HG03354 (cell line): Measurements from ENCODE around the gene CBY2.
"Not testable (repeated sequence)": the region's sequence is repeated elsewhere in the genome, so short reads cannot be mapped to it uniquely, and the experiment has no call there.

Experiments used
- ATAC-seq: cut with Tn5 transposase; IDR thresholded peaks from one replicate; pipeline ENCODE4 v1.9.1; 2021; ENCODE audit warnings: mild to moderate bottlenecking; ENCODE audit not compliant: unreplicated experiment, poor library complexity, severe bottlenecking

The CBY2 gene, protein sequence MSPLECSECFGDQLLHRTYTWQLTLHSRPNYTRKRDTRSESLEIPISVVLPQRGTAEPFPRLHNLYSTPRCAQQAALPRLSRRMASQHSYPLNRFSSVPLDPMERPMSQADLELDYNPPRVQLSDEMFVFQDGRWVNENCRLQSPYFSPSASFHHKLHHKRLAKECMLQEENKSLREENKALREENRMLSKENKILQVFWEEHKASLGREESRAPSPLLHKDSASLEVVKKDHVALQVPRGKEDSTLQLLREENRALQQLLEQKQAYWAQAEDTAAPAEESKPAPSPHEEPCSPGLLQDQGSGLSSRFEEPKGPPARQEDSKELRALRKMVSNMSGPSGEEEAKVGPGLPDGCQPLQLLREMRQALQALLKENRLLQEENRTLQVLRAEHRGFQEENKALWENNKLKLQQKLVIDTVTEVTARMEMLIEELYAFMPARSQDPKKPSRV

GRCh38 chr13:45702088-45702487 lies at the start of gene CBY2:
CBY2 (plus strand) TSS chr13:45702320; CDS start chr13:45702391, 71 bp downstream.
- no peak for ATAC-seq

DNA sequence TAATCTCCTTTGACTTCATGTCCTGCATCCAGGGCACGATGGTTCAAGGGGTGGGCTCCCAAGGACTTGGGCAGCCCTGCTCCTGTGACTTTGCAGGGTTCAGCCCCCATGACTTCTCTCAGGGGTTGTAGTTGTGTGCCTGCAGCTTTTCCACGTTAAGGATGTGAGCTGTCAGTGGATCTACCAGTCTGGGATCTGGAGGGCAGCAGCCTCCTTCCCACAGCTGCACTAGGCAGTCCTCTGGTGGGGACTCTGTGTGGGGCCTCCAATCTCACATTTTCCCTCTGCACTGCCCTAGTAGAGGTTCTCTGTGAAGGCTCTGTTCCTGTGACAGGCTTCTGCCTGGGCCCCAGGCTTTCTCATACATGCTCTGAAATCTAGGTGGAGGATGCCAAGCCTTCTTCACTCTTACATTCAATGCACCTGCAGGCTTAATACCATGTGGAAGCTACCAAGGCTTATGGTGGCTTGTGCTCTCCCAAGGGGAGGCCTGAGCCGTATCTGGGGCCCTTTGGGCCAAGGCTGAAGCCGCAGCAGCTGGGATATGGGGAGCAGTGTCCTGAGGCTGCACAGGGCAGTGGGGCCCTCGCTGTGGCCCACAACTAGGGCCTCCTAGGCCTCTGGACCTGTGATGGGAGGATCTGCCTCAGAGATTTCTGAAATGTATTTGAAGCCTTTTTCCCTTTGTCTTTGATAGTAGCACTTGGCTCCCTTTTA lies 47.3 kb upstream of the CBY2 start:
- ATAC-seq: no peak

- ATAC-seq: no peak
Observed at GRCh38 chr13:45658586-45659235, 43.4 kb upstream of the CBY2 start.

- ATAC-seq: no peak
Observed at GRCh38 chr13:45659536-45659935, 42.6 kb upstream of the CBY2 start.

DNA sequence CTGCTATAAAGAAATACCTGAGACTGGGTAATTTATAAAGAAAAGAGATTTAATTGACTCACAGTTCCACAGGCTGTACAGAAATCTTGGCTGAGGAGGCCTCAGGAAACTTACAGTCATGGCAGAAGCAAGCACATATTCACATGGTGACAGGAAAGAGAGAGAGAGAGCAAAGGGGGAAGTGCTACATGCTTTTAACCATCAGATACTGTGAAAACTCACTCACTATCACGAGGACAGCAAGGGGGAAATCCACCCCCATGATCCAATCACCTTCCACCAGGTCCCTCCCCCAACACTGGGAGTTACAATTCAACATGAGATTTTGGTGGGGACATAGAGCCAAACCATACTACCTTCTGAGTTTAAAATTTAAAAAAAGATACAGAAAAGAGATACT lies 41.7 kb upstream of the CBY2 start:
- not testable (repeated sequence) for ATAC-seq

DNA sequence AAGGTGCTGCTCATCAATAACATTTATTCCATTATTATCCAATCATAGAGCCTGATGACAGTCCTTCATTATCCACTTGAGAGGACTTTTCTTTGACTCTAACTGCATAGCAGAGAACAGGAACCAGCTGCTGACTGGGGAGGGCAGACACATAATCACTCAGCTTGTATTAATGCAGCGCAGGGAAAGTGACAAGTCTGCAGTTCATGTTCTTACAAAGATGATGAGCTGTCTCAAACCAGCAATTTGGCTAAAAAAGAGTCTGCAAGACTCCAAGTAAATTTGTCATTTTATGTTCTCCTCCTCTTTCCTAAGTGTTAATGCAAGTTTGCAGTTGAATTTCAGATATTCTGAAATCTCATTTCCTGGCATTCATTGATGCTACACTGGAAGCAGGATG lies 40.0 kb upstream of the CBY2 start:
- no peak for ATAC-seq

DNA sequence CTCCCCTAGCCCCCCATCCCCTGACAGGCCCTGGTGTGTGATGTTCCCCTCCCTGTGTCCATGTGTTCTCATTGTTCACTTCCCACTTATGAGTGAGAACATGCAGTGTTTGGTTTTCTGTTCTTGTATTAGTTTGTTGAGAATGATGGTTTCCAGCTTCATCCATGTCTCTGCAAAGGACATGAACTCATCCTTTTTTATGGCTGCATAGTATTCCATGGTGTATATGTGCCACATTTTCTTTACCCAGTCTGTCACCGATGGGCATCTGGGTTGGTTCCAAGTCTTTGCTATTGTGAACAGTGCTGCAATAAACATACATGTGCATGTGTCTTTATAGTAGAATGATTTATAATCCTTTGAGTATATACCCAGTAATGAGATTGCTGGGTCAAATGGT lies 39.2 kb upstream of the CBY2 start:
- ATAC-seq: not testable (repeated sequence)

GRCh38 chr13:45669626-45670025 lies 32.5 kb upstream of the CBY2 start:
- ATAC-seq: not testable (repeated sequence)

GRCh38 chr13:45670189-45670885 lies 31.8 kb upstream of the CBY2 start:
- ATAC-seq: no peak

DNA sequence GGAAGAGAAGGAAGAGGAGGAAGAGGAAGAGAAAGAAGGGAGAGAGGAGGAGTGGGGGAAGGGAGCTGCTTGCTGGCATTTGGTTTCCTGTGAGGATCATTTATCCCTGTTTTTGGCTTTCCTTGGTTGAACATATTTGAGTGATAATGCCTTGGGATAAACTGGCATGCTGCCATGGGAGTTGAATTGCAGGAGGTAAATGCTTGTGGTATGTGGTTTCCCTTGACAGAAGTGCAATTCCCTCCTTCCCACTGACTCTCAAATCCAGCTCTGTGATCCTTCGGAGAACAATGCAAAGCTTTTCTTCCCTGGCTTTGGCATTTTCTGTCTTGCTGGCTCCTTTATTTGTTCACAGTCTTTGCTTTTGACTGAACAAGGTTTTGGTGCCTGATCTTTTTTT lies 27.2 kb upstream of the CBY2 start:
- no peak for ATAC-seq

DNA sequence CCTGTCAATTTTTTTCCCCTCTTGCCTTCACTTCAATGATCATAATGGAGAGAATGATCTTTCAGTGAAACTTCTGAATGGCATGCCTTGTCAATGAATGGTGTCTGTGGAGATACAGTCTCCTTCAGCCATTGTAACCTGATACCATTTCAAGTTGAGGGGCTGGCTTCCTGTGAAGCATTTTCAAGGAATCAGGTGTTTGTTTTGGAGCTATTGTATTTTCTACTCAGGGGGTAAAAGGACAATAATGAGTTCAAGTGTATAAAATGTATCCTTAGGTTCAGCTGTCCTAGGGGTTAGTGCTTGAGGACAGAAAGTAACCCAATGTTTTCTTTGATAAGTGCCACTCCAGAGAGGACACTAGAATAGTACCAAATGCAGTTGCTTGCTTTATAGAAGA lies 23.8 kb upstream of the CBY2 start:
- no peak for ATAC-seq

DNA sequence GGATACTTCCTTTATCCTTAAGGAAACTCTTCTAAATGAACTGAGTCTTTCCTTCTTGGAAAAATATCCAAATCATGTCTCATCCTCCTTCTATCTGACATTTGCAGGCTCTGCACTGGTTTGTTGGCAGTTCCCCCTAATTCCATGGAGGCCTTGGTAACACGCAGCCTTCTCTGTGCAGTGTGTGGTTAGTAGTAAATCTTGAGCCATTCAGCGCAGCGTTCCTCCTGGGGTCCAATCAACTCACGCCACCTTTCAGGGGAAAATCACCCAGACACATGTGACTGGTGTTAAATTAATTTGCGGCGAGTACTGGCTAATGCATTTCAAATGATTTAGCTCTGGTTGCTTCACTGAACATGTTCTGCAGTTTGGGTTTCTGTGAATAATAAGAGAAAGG lies 21.0 kb upstream of the CBY2 start:
- ATAC-seq: no peak

- no peak for ATAC-seq
Observed at GRCh38 chr13:45682494-45683008, 19.6 kb upstream of the CBY2 start.

GRCh38 chr13:45683701-45684100 lies 18.4 kb upstream of the CBY2 start:
- no peak for ATAC-seq

- ATAC-seq: no peak
Observed at GRCh38 chr13:45688577-45688976, 13.5 kb upstream of the CBY2 start.

DNA sequence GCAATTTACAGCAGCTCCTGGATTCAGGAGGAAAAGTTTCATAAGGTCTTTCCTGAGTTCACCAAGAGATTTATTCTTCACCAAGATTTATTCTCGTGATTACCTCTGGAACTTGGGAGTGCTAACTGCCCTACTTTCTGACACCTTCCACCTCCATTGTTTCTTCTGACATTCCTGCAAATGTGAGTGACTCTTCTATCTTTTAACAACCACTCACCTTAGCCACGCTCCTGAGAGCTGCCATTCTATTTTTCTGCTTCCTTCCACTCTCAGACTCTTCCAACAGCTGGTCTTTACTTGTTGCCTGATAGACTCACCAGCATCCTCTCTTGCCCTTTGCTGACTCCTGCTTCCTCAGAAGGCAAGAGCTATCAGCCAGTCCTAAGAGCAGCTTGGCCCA lies 11.5 kb upstream of the CBY2 start:
- no peak for ATAC-seq

DNA sequence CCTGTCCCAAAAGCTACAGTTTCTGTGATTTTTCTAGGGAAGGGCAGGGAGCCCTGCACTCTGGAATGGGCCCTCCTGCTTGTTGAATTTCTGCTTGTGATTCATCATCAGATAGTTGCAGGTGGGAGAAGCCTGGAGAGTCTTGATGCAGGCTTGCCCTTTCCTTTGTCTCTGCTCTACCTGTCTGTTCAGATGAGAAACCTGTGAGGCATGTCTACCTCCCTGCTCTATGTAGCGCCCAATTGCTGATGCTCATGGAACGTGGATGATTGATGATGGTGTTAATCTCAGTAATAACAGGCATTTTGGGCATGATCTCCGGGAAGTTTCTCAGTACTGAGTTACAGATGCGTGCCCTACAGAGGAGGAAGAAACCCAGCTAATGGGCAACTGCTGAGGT lies 10.9 kb upstream of the CBY2 start:
- no peak for ATAC-seq

DNA sequence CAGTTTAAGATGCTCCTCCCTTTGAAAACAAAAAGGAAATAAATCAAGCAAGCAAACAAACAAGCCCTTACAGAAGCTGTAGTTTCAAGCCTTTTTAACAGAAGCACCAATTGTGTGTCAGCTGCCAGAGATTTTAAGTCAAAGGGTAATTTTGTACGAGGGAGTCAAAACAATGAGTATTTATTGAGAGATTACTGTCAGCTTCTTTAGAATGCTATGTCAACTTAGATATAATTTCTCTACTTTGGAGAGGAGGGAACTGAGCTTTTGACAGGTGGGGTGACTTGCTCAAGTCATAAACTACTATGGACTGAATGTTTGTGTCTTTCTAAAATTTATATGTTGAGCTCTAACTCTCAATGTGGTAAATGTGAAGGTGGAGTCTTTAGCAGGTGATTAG lies 10.5 kb upstream of the CBY2 start:
- ATAC-seq: no peak

- ATAC-seq: peak; percentile 51
Observed at GRCh38 chr13:45695198-45695730, 6.9 kb upstream of the CBY2 start.
